ENCODE measurements around the gene FOXN1. TPM values are rescaled to one million over a fixed set of nuclear protein-coding genes. Genes with fewer than 3 reads are reported as not detected.
"Not testable (repeated sequence)": the region's sequence is repeated elsewhere in the genome, so short reads cannot be mapped to it uniquely, and the experiment has no call there.

Gene FOXN1
- total RNA-seq, 1 donor from 2014 or later, result not detected

- FAIRE-seq (no peak), DNase-seq (ENCODE audit: low spot score in 2 of 2) (no peak)
These were observed 66.3 kb downstream of the FOXN1 start for GRCh38 chr17:28572259-28573039.

GRCh38 chr17:28573040-28573380 is 66.9 kb downstream of the FOXN1 start:
- FAIRE-seq (no peak), DNase-seq (ENCODE audit: low spot score in 2 of 2) (no peak)

- FAIRE-seq (no peak), DNase-seq (ENCODE audit: low spot score in 2 of 2) (no peak)
These were observed 67.4 kb downstream of the FOXN1 start for GRCh38 chr17:28573521-28573920.

DNA sequence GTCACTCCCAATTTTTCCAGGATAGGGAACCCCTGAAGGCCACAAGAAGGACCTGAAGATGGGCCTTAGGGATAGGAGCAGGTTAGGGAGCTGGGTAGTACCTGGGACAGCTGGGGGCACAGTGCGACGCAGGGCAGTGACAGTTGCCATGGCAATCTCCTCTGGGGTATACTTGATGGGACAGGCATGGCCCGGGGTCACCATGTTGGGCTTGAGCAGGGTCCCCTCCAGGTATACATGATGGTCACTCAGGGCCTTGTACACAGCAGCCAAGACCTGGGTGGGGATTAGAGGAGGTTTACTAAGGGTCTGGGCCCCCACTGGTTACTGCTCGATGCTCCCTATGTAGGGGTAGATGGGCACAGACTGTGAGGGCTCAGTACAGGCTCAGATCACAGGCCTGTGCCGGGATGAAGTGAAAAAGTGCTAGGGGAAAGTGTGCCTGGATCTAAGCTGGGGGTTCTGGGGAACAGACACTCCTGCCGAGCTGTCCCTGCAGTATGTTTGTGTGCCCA is 67.9 kb downstream of the FOXN1 start:
- no peak for DNase-seq (ENCODE audit: low spot score in 2 of 2)
- no peak for FAIRE-seq

- FAIRE-seq (no peak), DNase-seq (ENCODE audit: low spot score in 2 of 2) (no peak)
These were observed 68.4 kb downstream of the FOXN1 start for GRCh38 chr17:28574526-28574925.

- FAIRE-seq (no peak), DNase-seq (ENCODE audit: low spot score in 2 of 2) (no peak)
These were observed 69.1 kb downstream of the FOXN1 start for GRCh38 chr17:28575126-28575795.

DNA sequence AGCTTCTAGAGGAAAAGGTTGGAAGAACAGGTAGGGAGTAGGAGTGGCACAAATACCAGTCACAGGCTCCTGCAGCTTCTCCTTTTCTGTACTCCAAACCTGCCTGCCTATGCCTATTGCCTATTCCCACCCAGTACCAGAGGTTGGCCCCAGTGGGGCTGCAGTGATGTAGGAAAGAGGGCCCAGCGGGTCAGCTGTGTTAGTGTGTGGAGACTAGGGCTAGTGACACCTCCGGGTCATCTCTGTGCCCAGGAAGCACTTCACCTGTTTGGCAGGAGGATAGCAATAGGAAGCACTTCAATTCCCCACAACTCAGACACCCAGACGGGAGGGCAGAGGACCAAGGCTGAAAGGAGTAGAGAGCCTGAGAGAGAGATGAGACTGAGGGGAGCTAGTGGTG is 69.9 kb downstream of the FOXN1 start:
- FAIRE-seq, result not testable (repeated sequence)

GRCh38 chr17:28576758-28577465 is 70.8 kb downstream of the FOXN1 start, which contains the start of gene ALDOC:
TSS of gene ALDOC (minus strand) at chr17:28576895. CDS start at chr17:28575532, 1,363 bp downstream.
- DNase-seq (ENCODE audit: low spot score in 2 of 2) (peak; percentile 84 to 98), FAIRE-seq (no peak)

More for the DNA sequence above, 69.9 kb downstream of the FOXN1 start:
- DNase-seq (ENCODE audit: low spot score in 2 of 2), result not testable (repeated sequence)

GRCh38 chr17:28577466-28577824 is 71.3 kb downstream of the FOXN1 start:
- FAIRE-seq, result no peak
- no peak for DNase-seq (ENCODE audit: low spot score in 2 of 2)

- FAIRE-seq, result no peak
- DNase-seq (ENCODE audit: low spot score in 2 of 2), result no peak
These were observed 72.4 kb downstream of the FOXN1 start for GRCh38 chr17:28578246-28579195.

DNA sequence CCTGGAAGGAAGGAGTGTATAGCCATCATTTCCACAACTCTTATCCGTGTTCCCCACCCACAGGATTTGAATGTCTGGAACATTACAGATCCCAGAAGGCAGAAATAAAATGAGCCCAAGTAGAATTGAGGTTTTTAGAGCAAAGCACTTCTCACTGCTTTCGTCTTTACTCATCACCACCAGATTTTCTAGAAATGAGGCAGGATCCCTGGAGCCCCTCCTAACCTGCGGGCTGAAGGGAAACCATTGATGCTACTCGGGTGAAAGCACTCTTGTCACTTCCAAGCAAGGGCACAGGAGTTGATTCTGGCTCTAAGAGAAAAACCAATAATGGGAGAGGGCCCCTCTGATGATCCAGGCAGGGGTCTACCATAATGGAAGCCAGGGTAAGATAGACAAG is 73.4 kb downstream of the FOXN1 start:
- DNase-seq (ENCODE audit: low spot score in 2 of 2), result no peak
- FAIRE-seq, result no peak

- DNase-seq (ENCODE audit: low spot score in 2 of 2) (no peak), FAIRE-seq (no peak)
These were observed 74.8 kb downstream of the FOXN1 start for GRCh38 chr17:28580959-28581358.

DNA sequence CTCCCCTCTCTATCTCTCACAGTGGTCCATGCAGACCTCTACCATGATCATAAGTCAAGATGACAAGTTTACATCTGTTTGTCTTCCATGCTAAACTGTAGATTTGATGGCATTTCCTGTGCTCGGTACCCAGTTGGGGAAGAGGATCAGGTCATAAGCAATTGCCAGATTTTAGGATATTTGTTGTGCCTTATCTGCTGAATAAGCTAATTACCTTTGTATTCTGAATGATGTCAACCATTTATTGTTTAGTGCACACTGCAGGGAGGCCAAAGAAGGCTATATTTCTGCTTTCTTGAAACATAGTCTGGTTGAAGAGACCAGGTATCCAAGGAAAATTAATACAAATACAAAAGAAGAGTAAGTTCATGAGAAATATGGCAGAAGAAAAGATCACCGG is 76.4 kb downstream of the FOXN1 start:
- FAIRE-seq (no peak), DNase-seq (ENCODE audit: low spot score in 2 of 2) (no peak)

- FAIRE-seq (no peak), DNase-seq (ENCODE audit: low spot score in 2 of 2) (no peak)
These were observed 78.3 kb downstream of the FOXN1 start for GRCh38 chr17:28584434-28584833.

DNA sequence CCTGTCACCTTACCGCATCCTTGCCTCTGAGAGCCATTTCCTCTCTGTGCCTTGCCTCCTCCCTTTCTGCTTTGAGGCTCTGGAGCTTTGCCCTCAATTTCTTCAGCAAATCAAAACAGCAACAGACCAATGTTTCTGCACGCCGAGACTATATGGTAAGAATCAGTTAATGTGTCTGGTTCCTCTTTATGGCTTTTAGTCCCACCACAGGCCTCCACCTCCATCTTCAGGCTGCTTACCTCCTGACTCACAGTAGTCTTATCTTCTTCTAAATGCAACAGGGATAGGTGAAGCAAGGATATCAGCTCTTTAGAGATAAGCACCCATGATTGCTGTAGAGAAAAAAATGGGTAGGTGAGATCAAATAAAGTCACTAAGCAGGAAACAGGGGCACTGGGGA is 79.7 kb downstream of the FOXN1 start:
- FAIRE-seq, result no peak

More for the DNA sequence above, 79.7 kb downstream of the FOXN1 start:
- DNase-seq (ENCODE audit: low spot score in 2 of 2), result no peak

Other genes starting within 250 kb of the FOXN1 start
- gene TMEM97, start 187.1 kb upstream of the FOXN1 start, total RNA-seq, result 50.1 TPM
- 31.0 TPM for gene IFT20, start 170.9 kb upstream of the FOXN1 start, total RNA-seq
- 28.5 TPM for gene TNFAIP1, start 170.6 kb upstream of the FOXN1 start, total RNA-seq
- gene POLDIP2, start 148.8 kb upstream of the FOXN1 start, total RNA-seq, result 42.0 TPM
- gene SEBOX, start 141.1 kb upstream of the FOXN1 start, total RNA-seq, result not detected
- 0.41 TPM for gene VTN, start 136.0 kb upstream of the FOXN1 start, total RNA-seq
- gene SARM1, start 134.7 kb upstream of the FOXN1 start, total RNA-seq, result 18.3 TPM
- 12.2 TPM for gene SLC46A1, start 100.1 kb upstream of the FOXN1 start, total RNA-seq
- not detected for gene SLC13A2, start 32.7 kb upstream of the FOXN1 start, total RNA-seq
- 32.6 TPM for gene UNC119, start 46.3 kb downstream of the FOXN1 start, total RNA-seq
- 16.3 TPM for gene PIGS, start 65.2 kb downstream of the FOXN1 start, total RNA-seq
- gene ALDOC, start 70.5 kb downstream of the FOXN1 start, total RNA-seq, result 56.7 TPM
- 3.7 TPM for gene SPAG5, start 92.7 kb downstream of the FOXN1 start, total RNA-seq
- gene RSKR, start 107.8 kb downstream of the FOXN1 start, total RNA-seq, result 11.8 TPM
- 81.9 TPM for gene BLTP2, start 138.8 kb downstream of the FOXN1 start, total RNA-seq
- gene SDF2, start 155.6 kb downstream of the FOXN1 start, total RNA-seq, result 44.0 TPM
- gene SUPT6H, start 155.9 kb downstream of the FOXN1 start, total RNA-seq, result 28.9 TPM
- gene PROCA1, start 205.5 kb downstream of the FOXN1 start, total RNA-seq, result 2.9 TPM
- 12.2 TPM for gene RAB34, start 211.5 kb downstream of the FOXN1 start, total RNA-seq
- gene RPL23A, start 213.6 kb downstream of the FOXN1 start, total RNA-seq, result 436 TPM
- under 0.01 TPM for gene TLCD1, start 219.9 kb downstream of the FOXN1 start, total RNA-seq
- 0.82 TPM for gene NEK8, start 222.4 kb downstream of the FOXN1 start, total RNA-seq
- 60.3 TPM for gene TRAF4, start 237.7 kb downstream of the FOXN1 start, total RNA-seq

Measured in frontal cortex (tissue), 4 donors.